ENCODE results near the gene RDH13.

DNA sequence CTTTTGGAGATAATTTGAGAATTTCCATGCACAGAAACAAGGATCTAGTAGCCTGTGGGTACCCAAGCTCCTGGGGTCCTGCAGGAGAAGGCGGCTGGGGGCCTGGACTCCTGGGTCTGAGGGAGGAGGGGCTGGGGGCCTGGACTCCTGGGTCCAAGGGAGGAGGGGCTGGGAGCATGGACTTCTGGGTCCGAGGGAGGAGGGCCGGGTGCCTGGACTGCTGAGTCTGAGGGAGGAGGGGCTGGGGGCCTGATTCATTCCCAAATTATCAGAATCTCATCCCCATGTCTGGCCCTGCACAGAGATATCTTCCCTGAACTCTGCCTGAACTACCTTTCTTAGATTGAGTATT, 520 bp upstream of the RDH13 start:
- TF ChIP-seq, protein P1, sequence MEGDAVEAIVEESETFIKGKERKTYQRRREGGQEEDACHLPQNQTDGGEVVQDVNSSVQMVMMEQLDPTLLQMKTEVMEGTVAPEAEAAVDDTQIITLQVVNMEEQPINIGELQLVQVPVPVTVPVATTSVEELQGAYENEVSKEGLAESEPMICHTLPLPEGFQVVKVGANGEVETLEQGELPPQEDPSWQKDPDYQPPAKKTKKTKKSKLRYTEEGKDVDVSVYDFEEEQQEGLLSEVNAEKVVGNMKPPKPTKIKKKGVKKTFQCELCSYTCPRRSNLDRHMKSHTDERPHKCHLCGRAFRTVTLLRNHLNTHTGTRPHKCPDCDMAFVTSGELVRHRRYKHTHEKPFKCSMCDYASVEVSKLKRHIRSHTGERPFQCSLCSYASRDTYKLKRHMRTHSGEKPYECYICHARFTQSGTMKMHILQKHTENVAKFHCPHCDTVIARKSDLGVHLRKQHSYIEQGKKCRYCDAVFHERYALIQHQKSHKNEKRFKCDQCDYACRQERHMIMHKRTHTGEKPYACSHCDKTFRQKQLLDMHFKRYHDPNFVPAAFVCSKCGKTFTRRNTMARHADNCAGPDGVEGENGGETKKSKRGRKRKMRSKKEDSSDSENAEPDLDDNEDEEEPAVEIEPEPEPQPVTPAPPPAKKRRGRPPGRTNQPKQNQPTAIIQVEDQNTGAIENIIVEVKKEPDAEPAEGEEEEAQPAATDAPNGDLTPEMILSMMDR (IDR thresholded peaks at IDR 0.05): no peak
- no peak for TF ChIP-seq EZH2 (IDR thresholded peaks at IDR 0.05)
- no peak for TF ChIP-seq EZH2phosphoT487 (IDR thresholded peaks at IDR 0.05)

Data from neural progenitor cell (in vitro differentiated cells).